ENCODE data around the gene SULT6B1. TPM values are rescaled to one million over a fixed set of nuclear protein-coding genes. Genes with fewer than 3 reads are reported as not detected.
"Not testable (repeated sequence)": the region's sequence is repeated elsewhere in the genome, so short reads cannot be mapped to it uniquely, and the experiment has no call there.

Gene SULT6B1
- total RNA-seq, 8 experiments from 2014 or later: not detected

DNA sequence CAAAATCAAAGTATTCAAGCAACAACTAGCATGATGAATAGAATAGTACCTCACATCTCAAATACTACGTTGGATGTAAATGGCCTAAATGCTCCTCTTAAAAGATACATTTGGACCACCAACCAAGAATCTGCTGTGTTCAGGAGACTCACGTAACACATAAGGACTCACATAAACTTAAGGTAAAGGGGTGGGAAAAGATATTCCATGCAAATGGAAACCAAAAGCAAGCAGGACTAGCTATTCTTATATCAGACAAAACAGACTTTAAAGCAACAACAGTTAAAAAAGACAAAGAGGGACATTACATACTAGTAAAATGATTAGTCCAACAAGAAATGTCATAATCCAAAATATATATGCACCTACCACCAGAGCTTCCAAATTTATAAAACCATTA is 18.3 kb upstream of the SULT6B1 start:
- in situ Hi-C loops (cut with MboI; ENCODE audit: low pct_unique_long_range_greater_than_20kb in 2 of 9, low sequenced_read_pairs in 9 of 9, unreplicated experiment in 9 of 9); ATAC-seq (replicated peaks in 6 of 8); H3K4me3 ChIP-seq; H3K27ac ChIP-seq; H3K4me1 ChIP-seq (replicated peaks in 1 of 2): not testable (repeated sequence)
- WGBS, 10 experiments: 90 to 100% (median 100%) methylated on average over 1 to 2 of the region's 2 CpGs; no CpG with 5 or more reads in 2 of the 10 experiments

- Histone ChIP-seq H3K27ac (no peak overlapping the region), H3K4me1 (replicated peaks in 1 of 2) (no peaks in the 10 kb centered on the region), H3K4me3 (no peak overlapping the region)
- ATAC-seq (replicated peaks in 6 of 8): no peak
- WGBS, 10 experiments: 60 to 100% (median 83%) methylated on average over 1 to 5 of the region's 5 CpGs; no CpG with 5 or more reads in 1 of the 10 experiments
- in situ Hi-C loops (cut with MboI; ENCODE audit: low pct_unique_long_range_greater_than_20kb in 2 of 9, low sequenced_read_pairs in 9 of 9, unreplicated experiment in 9 of 9): no loop called here
Observed at GRCh38 chr2:37205689-37206341, 17.3 kb upstream of the SULT6B1 start.

- in situ Hi-C loops (cut with MboI; ENCODE audit: low pct_unique_long_range_greater_than_20kb in 2 of 9, low sequenced_read_pairs in 9 of 9, unreplicated experiment in 9 of 9); H3K4me1 ChIP-seq (replicated peaks in 1 of 2); ATAC-seq (replicated peaks in 6 of 8); H3K4me3 ChIP-seq; H3K27ac ChIP-seq: not testable (repeated sequence)
- 0 to 90% (median 81%) methylated on average over 1 to 7 of the region's 8 CpGs; no CpG with 5 or more reads in 1 of the 10 experiments for WGBS, 10 experiments
Observed at GRCh38 chr2:37205071-37205661, 16.7 kb upstream of the SULT6B1 start.

DNA sequence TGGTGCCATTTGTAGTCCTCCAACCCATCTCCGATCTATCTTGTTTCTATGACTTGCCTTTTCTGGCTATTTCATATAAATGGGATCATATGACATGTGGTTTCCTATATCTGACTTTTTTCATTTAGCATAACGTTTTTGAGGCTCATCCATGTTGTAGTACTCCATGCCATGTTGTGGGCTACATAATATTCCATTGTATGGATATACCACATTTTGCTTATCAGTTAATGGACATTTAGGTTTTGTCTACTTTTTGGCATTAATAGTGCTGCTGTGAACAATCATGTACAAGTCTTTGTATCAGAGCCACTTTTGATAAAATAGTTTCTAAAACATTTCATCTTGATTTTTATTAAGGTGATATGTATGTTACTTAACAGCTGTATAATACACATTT is 15.2 kb upstream of the SULT6B1 start:
- in situ Hi-C loops (cut with MboI; ENCODE audit: low pct_unique_long_range_greater_than_20kb in 2 of 9, low sequenced_read_pairs in 9 of 9, unreplicated experiment in 9 of 9): no loop called here
- Histone ChIP-seq H3K4me1 (replicated peaks in 1 of 2) (peaks cover 0 to 3% of the 10 kb centered on the region in 2 donors), H3K4me3 (no peak overlapping the region), H3K27ac (no peak overlapping the region)
- 86 to 100% (median 97%) methylated on average over 1 to 2 of the region's 2 CpGs for WGBS, 10 experiments
- ATAC-seq (replicated peaks in 6 of 8): no peak

DNA sequence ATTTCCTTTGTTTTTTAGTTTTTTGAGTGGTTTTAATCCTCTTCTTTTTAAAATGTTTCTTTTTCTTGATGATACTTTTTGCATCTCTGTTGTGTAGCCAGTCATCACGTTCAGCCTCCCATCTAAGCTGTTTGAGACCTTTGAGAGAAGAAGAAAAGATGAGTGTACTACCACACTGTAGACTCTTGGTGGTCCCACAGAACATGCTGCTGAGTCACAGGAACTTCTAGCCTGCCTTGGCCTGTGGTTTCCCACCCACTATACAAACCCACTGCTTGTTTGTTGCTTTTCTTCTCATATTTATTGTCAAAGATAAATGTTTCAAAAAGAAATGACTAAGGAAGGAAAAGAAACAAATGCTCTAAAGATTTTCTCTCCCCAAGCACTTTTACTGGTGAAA is 13.3 kb upstream of the SULT6B1 start:
- ATAC-seq (replicated peaks in 6 of 8): no peak
- Histone ChIP-seq H3K4me1 (replicated peaks in 1 of 2) (peaks cover 10 to 14% of the 10 kb centered on the region in 2 donors), H3K4me3 (no peak overlapping the region), H3K27ac (no peak overlapping the region)
- in situ Hi-C loops (cut with MboI; ENCODE audit: low pct_unique_long_range_greater_than_20kb in 2 of 9, low sequenced_read_pairs in 9 of 9, unreplicated experiment in 9 of 9): no loop called here
- WGBS, 10 experiments: 80 to 100% (median 100%) methylated on average over 1 of the region's 1 CpG; no CpG with 5 or more reads in 1 of the 10 experiments

DNA sequence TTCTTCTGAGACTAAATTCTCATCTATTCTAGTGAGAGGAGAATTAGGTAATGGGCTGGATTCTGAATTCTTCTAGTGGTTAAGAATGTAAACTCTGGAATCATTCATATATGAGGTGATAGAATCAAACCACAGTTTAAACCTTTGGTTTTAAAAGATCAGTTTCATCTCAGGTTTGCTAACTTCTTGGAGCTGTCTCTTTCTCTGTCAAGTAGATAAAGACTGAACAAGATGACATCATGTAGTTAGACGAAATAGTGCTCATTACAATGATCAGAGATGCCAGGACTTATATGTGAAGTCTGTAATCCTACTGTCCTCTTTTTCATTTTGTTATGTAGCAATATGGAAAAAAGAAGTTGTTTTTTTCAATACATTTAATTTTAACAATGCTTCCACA is 12.7 kb upstream of the SULT6B1 start:
- Histone ChIP-seq H3K27ac (no peak overlapping the region), H3K4me1 (replicated peaks in 1 of 2) (peaks cover 10 to 14% of the 10 kb centered on the region in 2 donors), H3K4me3 (no peak overlapping the region)
- 13 to 100% (median 75%) methylated on average over 1 of the region's 1 CpG; no CpG with 5 or more reads in 4 of the 10 experiments for WGBS, 10 experiments
- ATAC-seq (replicated peaks in 6 of 8): no peak
- in situ Hi-C loops (cut with MboI; ENCODE audit: low pct_unique_long_range_greater_than_20kb in 2 of 9, low sequenced_read_pairs in 9 of 9, unreplicated experiment in 9 of 9): no loop called here

DNA sequence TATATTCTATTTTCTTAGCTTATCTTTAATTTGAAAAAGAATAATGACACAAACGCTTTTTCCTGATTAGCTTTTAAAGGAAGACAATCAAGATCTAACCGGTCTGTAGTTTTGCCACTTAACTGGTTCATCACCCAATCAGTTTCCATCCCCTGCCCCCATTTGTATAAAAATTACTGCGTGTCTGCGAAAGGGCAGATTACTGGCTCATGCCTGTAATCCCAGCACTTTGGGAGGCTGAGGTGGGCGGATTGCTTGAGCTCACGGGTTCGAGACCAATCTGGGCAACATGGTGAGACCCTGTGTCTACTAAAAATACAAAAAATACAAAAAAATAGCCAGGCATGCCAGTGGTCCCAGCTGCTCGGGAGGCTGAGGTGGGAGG is 10.2 kb upstream of the SULT6B1 start:
- H3K27ac ChIP-seq: no peak overlapping the region
- H3K4me1 ChIP-seq (replicated peaks in 1 of 2): peaks cover 10 to 14% of the 10 kb centered on the region in 2 donors
- WGBS, 10 experiments: 60 to 100% (median 87%) methylated on average over 1 to 7 of the region's 8 CpGs
- in situ Hi-C loops (cut with MboI; ENCODE audit: low pct_unique_long_range_greater_than_20kb in 2 of 9, low sequenced_read_pairs in 9 of 9, unreplicated experiment in 9 of 9): no loop called here
- no peak overlapping the region for H3K4me3 ChIP-seq
- no peak for ATAC-seq (replicated peaks in 6 of 8)

GRCh38 chr2:37196320-37197195 is 8.1 kb upstream of the SULT6B1 start, which contains the start of gene CEBPZOS:
Gene CEBPZOS (plus strand): TSS chr2:37196496. CDS start chr2:37199705, 3,209 bp downstream.
- peak within 1 kb of the TSS; percentile 52 to 83 (median 59) for H3K4me3 ChIP-seq
- 0 to 50% (median 13%) methylated on average over 2 to 9 of the region's 72 CpGs; no CpG with 5 or more reads in 2 of the 10 experiments for WGBS, 10 experiments
- H3K27ac ChIP-seq: peak within 1 kb of the TSS; percentile 71 to 83
- peaks cover 10 to 14% of the 10 kb centered on the region in 2 donors for H3K4me1 ChIP-seq (replicated peaks in 1 of 2)
- in situ Hi-C loops (cut with MboI; ENCODE audit: low pct_unique_long_range_greater_than_20kb in 2 of 9, low sequenced_read_pairs in 9 of 9, unreplicated experiment in 9 of 9): no loop called here
- peak; percentile 85 to 91 (median 88) for ATAC-seq (replicated peaks in 6 of 8)

DNA sequence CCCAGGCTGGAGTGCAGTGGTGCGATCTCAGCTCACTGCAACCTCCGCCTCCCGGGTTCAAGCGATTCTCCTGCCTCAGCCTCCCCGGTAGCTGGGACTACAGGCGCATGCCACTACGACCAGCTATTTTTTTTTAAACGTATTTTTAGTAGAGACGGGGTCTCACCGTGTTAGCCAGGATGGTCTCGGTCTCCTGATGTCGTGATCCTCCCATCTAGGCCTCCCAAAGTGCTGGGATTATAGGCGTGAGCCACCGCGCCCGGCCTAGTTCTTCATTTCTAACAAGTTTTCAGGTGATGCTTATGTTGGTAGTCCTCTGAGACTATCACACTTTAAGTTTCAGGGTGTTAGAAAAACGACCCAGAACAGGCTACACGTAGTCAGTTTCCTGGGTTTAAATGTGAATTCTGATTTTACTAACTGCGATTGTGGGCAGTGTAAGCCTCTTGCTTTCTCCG is 7.4 kb upstream of the SULT6B1 start:
- H3K4me3 ChIP-seq: peak overlapping the region; percentile 52 to 83 (median 59)
- in situ Hi-C loops (cut with MboI; ENCODE audit: low pct_unique_long_range_greater_than_20kb in 2 of 9, low sequenced_read_pairs in 9 of 9, unreplicated experiment in 9 of 9); ATAC-seq (replicated peaks in 6 of 8); H3K27ac ChIP-seq: not testable (repeated sequence)
- WGBS, 10 experiments: 50 to 100% (median 80%) methylated on average over 1 to 17 of the region's 20 CpGs; no CpG with 5 or more reads in 1 of the 10 experiments
- H3K4me1 ChIP-seq (replicated peaks in 1 of 2): peaks cover 10 to 14% of the 10 kb centered on the region in 2 donors

GRCh38 chr2:37192551-37192950 is 4.1 kb upstream of the SULT6B1 start:
- WGBS, 10 experiments: 33 to 100% (median 83%) methylated on average over 1 of the region's 1 CpG; no CpG with 5 or more reads in 3 of the 10 experiments
- Histone ChIP-seq H3K4me1 (replicated peaks in 1 of 2) (peaks cover 4 to 5% of the 10 kb centered on the region in 2 donors), H3K27ac (no peak overlapping the region), H3K4me3 (no peak overlapping the region)
- no peak for ATAC-seq (replicated peaks in 6 of 8)
- in situ Hi-C loops (cut with MboI; ENCODE audit: low pct_unique_long_range_greater_than_20kb in 2 of 9, low sequenced_read_pairs in 9 of 9, unreplicated experiment in 9 of 9): no loop called here

- Histone ChIP-seq H3K27ac (no peak overlapping the region), H3K4me3 (no peak overlapping the region), H3K4me1 (replicated peaks in 1 of 2) (no peaks in the 10 kb centered on the region)
- no peak for ATAC-seq (replicated peaks in 6 of 8)
- WGBS, 10 experiments: 0 to 100% (median 53%) methylated on average over 1 to 3 of the region's 6 CpGs; no CpG with 5 or more reads in 4 of the 10 experiments
- in situ Hi-C loops (cut with MboI; ENCODE audit: low pct_unique_long_range_greater_than_20kb in 2 of 9, low sequenced_read_pairs in 9 of 9, unreplicated experiment in 9 of 9): no loop called here
Observed at GRCh38 chr2:37191747-37192146, 3.3 kb upstream of the SULT6B1 start.

- WGBS, 10 experiments: 31 to 100% (median 82%) methylated on average over 1 to 4 of the region's 4 CpGs; no CpG with 5 or more reads in 4 of the 10 experiments
- H3K4me1 ChIP-seq (replicated peaks in 1 of 2): no peaks in the 10 kb centered on the region
- peak in 2 of 8 experiments; percentile 47 to 59 for ATAC-seq (replicated peaks in 6 of 8)
- no peak overlapping the region for H3K27ac ChIP-seq
- H3K4me3 ChIP-seq: no peak overlapping the region
- in situ Hi-C loops (cut with MboI; ENCODE audit: low pct_unique_long_range_greater_than_20kb in 2 of 9, low sequenced_read_pairs in 9 of 9, unreplicated experiment in 9 of 9): no loop called here
Observed at GRCh38 chr2:37191253-37191652, 2.8 kb upstream of the SULT6B1 start.

DNA sequence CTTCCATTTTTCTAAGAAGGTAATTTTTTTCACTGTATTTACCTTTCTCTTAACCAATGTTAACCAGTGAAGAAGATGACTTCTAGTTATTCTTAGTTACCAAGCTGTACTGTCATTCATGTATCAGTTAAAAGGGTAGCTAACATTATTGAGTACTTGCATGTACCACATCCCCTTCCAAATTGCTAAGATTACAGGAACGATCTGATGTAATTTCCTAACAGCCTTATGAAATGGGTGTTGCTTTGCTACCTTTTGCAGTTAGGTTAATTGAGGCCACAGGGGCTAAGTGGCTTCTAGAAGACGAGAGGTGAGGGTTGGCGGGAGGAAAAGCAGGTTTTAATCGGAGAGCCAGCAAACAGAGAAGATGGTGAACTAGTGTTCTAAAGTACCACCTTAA is 1.8 kb upstream of the SULT6B1 start:
- 33 to 100% (median 93%) methylated on average over 1 to 4 of the region's 4 CpGs; no CpG with 5 or more reads in 2 of the 10 experiments for WGBS, 10 experiments
- no peak overlapping the region for H3K27ac ChIP-seq
- in situ Hi-C loops (cut with MboI; ENCODE audit: low pct_unique_long_range_greater_than_20kb in 2 of 9, low sequenced_read_pairs in 9 of 9, unreplicated experiment in 9 of 9): no loop called here

More for the DNA sequence above, 1.8 kb upstream of the SULT6B1 start:
- Histone ChIP-seq H3K4me3 (no peak overlapping the region), H3K4me1 (replicated peaks in 1 of 2) (no peaks in the 10 kb centered on the region)
- peak in 1 of 8 experiments; percentile 48 for ATAC-seq (replicated peaks in 6 of 8)
